MM.1S (cell line): ENCODE measurements around the gene NDUFS2.

Source experiments
- DNase-seq: peaks from one replicate; pipeline ENCODE4 v3.0.0-alpha.2; 2015
- H2AFZ ChIP-seq: fragments of 300-600 bp; sonication (generic); 2 replicates; pipeline ENCODE4 v1.6.0; 2016; ENCODE audit warnings: antibody characterized with exemption, low read length
- H3F3A ChIP-seq: fragments of 300-600 bp; sonication (generic); 2 replicates; pipeline ENCODE4 v1.6.1; 2016; ENCODE audit warnings: mild to moderate bottlenecking, antibody characterized with exemption, low read length, moderate library complexity, mixed read lengths; ENCODE audit not compliant: insufficient read depth
- H3K27ac ChIP-seq: fragments of 300-600 bp; sonication (generic); 2 replicates; pipeline ENCODE4 v1.5.1; 2016; ENCODE audit warnings: mild to moderate bottlenecking, low read length
- H3K27me3 ChIP-seq: fragments of 300-600 bp; sonication (generic); replicated peaks from 2 replicates; pipeline ENCODE4 v1.6.0; 2016; ENCODE audit warnings: low read length; ENCODE audit not compliant: insufficient read depth
- H3K36me3 ChIP-seq: fragments of 300-600 bp; sonication (generic); replicated peaks from 2 replicates; pipeline ENCODE4 v1.6.1; 2016; ENCODE audit warnings: mild to moderate bottlenecking, low read length, mixed read lengths; ENCODE audit not compliant: insufficient read depth
- H3K4me1 ChIP-seq: fragments of 300-600 bp; sonication (generic); 2 replicates; pipeline ENCODE4 v1.6.1; 2016; ENCODE audit warnings: low read length, mixed read lengths
- H3K4me2 ChIP-seq: fragments of 300-600 bp; sonication (generic); 2 replicates; pipeline ENCODE4 v1.6.0; 2016; ENCODE audit warnings: low read depth, low read length
- H3K4me3 ChIP-seq: fragments of 300-600 bp; sonication (generic); 2 replicates; pipeline ENCODE4 v1.5.1; 2016; ENCODE audit warnings: low read length, mixed read lengths
- H3K79me2 ChIP-seq: fragments of 300-600 bp; sonication (generic); 2 replicates; pipeline ENCODE4 v1.6.1; 2016; ENCODE audit warnings: mixed run types, low read length, mixed read lengths
- H3K9ac ChIP-seq: fragments of 300-600 bp; sonication (generic); 2 replicates; pipeline ENCODE4 v1.6.1; 2016; ENCODE audit warnings: low read length, mixed read lengths
- H3K9me2 ChIP-seq: fragments of 300-600 bp; sonication (generic); replicated peaks from 2 replicates; pipeline ENCODE4 v1.6.1; 2016; ENCODE audit warnings: mild to moderate bottlenecking, low read length, mixed read lengths; ENCODE audit not compliant: insufficient read depth
- H3K9me3 ChIP-seq: fragments of 300-600 bp; sonication (generic); replicated peaks from 2 replicates; pipeline ENCODE4 v1.6.1; 2016; ENCODE audit warnings: mild to moderate bottlenecking, low read length, mixed read lengths; ENCODE audit not compliant: insufficient read depth
- H4K20me1 ChIP-seq: fragments of 300-600 bp; sonication (generic); 2 replicates; pipeline ENCODE4 v1.6.1; 2016; ENCODE audit warnings: mild to moderate bottlenecking, low read length, moderate library complexity, mixed read lengths; ENCODE audit not compliant: insufficient read depth
- EZH2 ChIP-seq: fragments of 300-600 bp; sonication (generic); optimal IDR thresholded peaks from 2 replicates; pipeline ENCODE3; 2017; ENCODE audit warnings: low read depth, mild to moderate bottlenecking, antibody characterized with exemption, low read length, mixed read lengths
- EZH2phosphoT487 ChIP-seq: fragments of 300-600 bp; sonication (generic); IDR thresholded peaks from 2 replicates; pipeline ENCODE4 v1.6.1; 2018; ENCODE audit warnings: antibody characterized with exemption, low read length
- TF ChIP-seq, protein P1 (sequence below): fragments of 300-600 bp; sonication (generic); IDR thresholded peaks from 2 replicates; pipeline ENCODE4 v1.5.1; 2016; ENCODE audit warnings: antibody characterized with exemption, low read length, mixed read lengths

Gene NDUFS2

DNA sequence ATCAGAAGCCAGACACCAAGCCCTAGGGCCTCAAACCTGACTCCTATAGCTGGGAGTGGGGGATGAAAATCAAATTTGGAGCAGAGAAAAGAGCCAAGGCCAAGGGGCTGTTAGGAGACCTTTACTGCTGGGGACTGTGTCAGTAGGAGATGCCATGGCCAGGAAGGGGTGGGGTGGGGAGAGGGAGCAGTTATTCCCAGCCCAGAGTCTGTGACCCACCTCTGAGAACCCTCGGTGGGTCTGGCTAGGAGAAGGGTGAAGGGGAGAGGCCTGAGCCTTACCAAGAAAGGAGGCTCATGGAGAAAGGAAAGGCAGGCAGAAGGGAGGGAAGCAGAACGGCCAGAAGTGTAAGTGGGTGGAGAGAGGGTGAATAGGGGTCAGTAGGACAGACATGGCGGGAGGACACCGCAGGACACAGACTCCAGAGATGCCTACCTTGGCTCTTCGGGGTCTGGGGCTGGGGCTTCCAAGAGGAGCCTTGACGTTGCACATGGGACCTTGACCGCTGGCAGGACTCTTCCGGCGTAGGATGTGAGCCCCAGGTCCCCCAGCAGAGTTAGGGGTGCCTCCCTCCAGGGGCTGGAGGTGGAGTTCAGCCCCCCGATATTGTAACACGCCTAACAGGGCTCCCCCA is 4.5 kb upstream of the NDUFS2 start:
- H3K9me2 ChIP-seq: no peaks in the 10 kb centered on the region
- peaks cover 19% of the 10 kb centered on the region for H3K4me1 ChIP-seq
- no peak overlapping the region for H3K4me3 ChIP-seq
- H3K9me3 ChIP-seq: no peaks in the 10 kb centered on the region
- 0 out of 2 replicates have a peak, but pooled peaks cover 4% of the 10 kb centered on the region for H3F3A ChIP-seq
- H3K27me3 ChIP-seq: no peaks in the 10 kb centered on the region
- no peaks in the 10 kb centered on the region for H4K20me1 ChIP-seq
- no peak for TF ChIP-seq EZH2phosphoT487
- TF ChIP-seq, protein P1, sequence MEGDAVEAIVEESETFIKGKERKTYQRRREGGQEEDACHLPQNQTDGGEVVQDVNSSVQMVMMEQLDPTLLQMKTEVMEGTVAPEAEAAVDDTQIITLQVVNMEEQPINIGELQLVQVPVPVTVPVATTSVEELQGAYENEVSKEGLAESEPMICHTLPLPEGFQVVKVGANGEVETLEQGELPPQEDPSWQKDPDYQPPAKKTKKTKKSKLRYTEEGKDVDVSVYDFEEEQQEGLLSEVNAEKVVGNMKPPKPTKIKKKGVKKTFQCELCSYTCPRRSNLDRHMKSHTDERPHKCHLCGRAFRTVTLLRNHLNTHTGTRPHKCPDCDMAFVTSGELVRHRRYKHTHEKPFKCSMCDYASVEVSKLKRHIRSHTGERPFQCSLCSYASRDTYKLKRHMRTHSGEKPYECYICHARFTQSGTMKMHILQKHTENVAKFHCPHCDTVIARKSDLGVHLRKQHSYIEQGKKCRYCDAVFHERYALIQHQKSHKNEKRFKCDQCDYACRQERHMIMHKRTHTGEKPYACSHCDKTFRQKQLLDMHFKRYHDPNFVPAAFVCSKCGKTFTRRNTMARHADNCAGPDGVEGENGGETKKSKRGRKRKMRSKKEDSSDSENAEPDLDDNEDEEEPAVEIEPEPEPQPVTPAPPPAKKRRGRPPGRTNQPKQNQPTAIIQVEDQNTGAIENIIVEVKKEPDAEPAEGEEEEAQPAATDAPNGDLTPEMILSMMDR: no peak
- TF ChIP-seq EZH2: no peak
- no peaks in the 10 kb centered on the region for H3K36me3 ChIP-seq
- no peak overlapping the region for H3K4me2 ChIP-seq
- no peak overlapping the region for H3K27ac ChIP-seq
- H3K79me2 ChIP-seq: peaks cover 9% of the 10 kb centered on the region
- no peak overlapping the region for H2AFZ ChIP-seq
- H3K9ac ChIP-seq: no peak overlapping the region
- no peak for DNase-seq

DNA sequence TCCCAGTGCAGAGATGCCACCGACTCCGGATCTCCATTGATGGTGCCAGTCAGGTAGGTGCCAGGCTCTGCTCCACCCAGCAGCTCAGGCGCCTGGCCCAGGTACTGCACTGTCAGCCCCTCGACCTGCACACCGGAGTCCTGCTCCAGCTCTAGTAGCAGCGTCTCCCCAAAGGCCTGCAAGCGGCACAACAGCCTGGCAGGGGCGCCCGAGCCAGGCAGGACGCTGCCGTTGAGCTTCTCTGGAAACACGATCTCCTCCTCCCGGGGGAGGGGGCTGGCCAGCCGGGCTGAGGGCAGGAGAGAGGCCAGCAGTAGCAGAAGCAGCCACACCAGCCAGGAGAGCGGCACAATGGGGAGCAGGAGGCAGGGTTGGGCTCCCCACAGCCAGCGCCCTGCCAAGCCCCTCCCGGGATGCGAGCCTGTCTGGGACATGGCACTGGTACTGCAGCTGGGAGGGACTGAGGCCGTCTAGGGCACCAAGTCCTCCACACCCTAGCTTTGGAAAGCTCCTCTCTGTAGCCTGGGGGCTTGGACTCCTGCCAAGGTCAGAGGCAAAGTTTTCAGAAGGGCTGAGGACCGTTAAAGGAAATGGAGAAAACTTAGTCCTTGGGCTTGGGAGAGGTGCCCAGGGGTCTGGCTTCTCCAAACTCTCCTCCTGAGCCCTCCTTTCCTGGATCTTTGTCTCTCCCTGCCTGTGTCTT is 3.8 kb upstream of the NDUFS2 start:
- H3K79me2 ChIP-seq: peaks cover 15% of the 10 kb centered on the region
- no peak overlapping the region for H2AFZ ChIP-seq
- H3K27me3 ChIP-seq: no peaks in the 10 kb centered on the region
- H3K36me3 ChIP-seq: no peaks in the 10 kb centered on the region
- H3K9ac ChIP-seq: no peak overlapping the region
- H3K27ac ChIP-seq: no peak overlapping the region
- no peaks in the 10 kb centered on the region for H3K9me2 ChIP-seq
- H3K4me2 ChIP-seq: no peak overlapping the region
- 0 out of 2 replicates have a peak, but pooled peaks cover 4% of the 10 kb centered on the region for H3F3A ChIP-seq
- H4K20me1 ChIP-seq: no peaks in the 10 kb centered on the region
- TF ChIP-seq EZH2 (no peak), EZH2phosphoT487 (no peak)
- TF ChIP-seq, protein P1: no peak
- no peak for DNase-seq
- H3K4me1 ChIP-seq: peaks cover 19% of the 10 kb centered on the region
- no peak overlapping the region for H3K4me3 ChIP-seq
- no peaks in the 10 kb centered on the region for H3K9me3 ChIP-seq

DNA sequence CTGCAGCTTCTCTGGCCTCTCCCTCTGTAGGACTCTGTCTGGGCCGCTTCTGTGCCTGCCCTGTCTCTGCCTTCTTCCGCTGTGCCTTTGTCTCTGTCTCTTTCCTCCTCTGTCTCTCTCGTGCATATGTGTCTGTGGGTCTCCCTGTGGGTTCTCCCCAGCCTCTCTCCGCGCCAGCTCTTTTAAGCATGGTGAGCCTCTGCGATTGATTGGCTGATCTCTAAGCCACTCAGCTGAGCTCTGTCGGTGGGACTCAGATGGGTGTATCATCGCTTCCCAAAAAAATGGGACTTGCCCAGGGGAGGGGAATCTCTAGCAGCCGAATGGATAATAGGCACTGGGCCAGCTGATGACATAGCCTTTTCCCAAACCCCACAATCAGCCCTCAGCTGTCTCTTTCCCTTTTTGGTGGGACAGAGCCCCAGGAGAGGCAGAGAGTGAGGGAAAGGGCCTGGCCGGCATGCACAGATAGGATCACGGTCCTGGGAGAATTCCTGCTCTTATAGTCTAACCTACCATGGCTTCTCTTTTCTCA is 3.2 kb upstream of the NDUFS2 start, which contains the start of gene ADAMTS4:
ADAMTS4 (minus strand) TSS at position 158 of the 535 bp plus-strand sequence. CDS start 427 bp downstream, outside the sequence.
- Histone ChIP-seq H3K9me3 (no peaks in the 10 kb centered on the region), H2AFZ (no peak within 1 kb of the TSS), H3K4me3 (no peak within 1 kb of the TSS), H4K20me1 (no peaks in the 10 kb centered on the region), H3K79me2 (peaks cover 22% of the 10 kb centered on the region), H3K36me3 (no peaks in the 10 kb centered on the region), H3K9me2 (no peaks in the 10 kb centered on the region), H3K4me2 (no peak within 1 kb of the TSS), H3K9ac (no peak within 1 kb of the TSS), H3F3A (peaks cover 4% of the 10 kb centered on the region; the same call in 1 of the 2 replicates), H3K27ac (no peak within 1 kb of the TSS), H3K4me1 (peaks cover 25% of the 10 kb centered on the region), H3K27me3 (no peaks in the 10 kb centered on the region)
- no peak for DNase-seq
- TF ChIP-seq EZH2phosphoT487: no peak
- TF ChIP-seq EZH2: no peak
- TF ChIP-seq, protein P1: no peak
